H1 (cell line): Measurements from ENCODE around the gene PCDHB3. TPM values are rescaled to one million over a fixed set of nuclear protein-coding genes. Genes with fewer than 3 reads are reported as not detected.

Experiments
- EZH2 ChIP-seq: fragments of 200-600 bp; sonication (generic); IDR thresholded peaks from 2 replicates; pipeline ENCODE4 v1.7.1; 2012; ENCODE audit warnings: low read depth, mild to moderate bottlenecking, moderate library complexity, low read length, inconsistent platforms; ENCODE audit not compliant: severe bottlenecking
- GABPA ChIP-seq: IDR thresholded peaks from 2 replicates; pipeline ENCODE4 v1.6.1; 2011; ENCODE audit warnings: mild to moderate bottlenecking, low read length, moderate library complexity, borderline replicate concordance; ENCODE audit not compliant: insufficient read depth
- HDAC6 ChIP-seq: IDR thresholded peaks from one replicate; pipeline ENCODE4 v1.7.1; 2012; ENCODE audit warnings: low read depth, mild to moderate bottlenecking, inconsistent platforms, low read length, moderate library complexity
- KDM4A ChIP-seq: IDR thresholded peaks from one replicate; pipeline ENCODE4 v1.7.1; 2012; ENCODE audit warnings: low read depth, mild to moderate bottlenecking, moderate library complexity, low read length, inconsistent platforms; ENCODE audit not compliant: severe bottlenecking
- RBBP5 ChIP-seq: IDR thresholded peaks from 2 replicates; pipeline ENCODE4 v1.7.1; 2012; ENCODE audit warnings: low read depth, mild to moderate bottlenecking, inconsistent platforms, low read length, moderate library complexity, borderline replicate concordance
- SUZ12 ChIP-seq: fragments of 200-600 bp; sonication (generic); IDR thresholded peaks from 2 replicates; pipeline ENCODE4 v1.6.1; 2012; ENCODE audit warnings: mild to moderate bottlenecking, inconsistent platforms, low read length, moderate library complexity, mixed read lengths
- polyA plus RNA-seq, 7 experiments: library from polyadenylated mRNA; depleted of rRNA in 3 of 7; stranded (reverse) in 5 of 7; unstranded in 2 of 7; fragments of >200 nt in 5 of 7; fragments of 200-250 nt in 2 of 7; gene quantifications; 1 replicate in 5 of 7; 2 replicates in 1 of 7; 4 replicates in 1 of 7; pipeline versions ENCODE4 v1.2.1 to v1.2.3, GENCODE V29; 2011 to 2013; ENCODE audit warnings: missing spikeins in 2 of 7, mixed read lengths in 2 of 7
- total RNA-seq: library from RNA; stranded (reverse); fragmentation: NEBNext Ultra II Directional; extraction: Animal tissue kit (Norgen Biotek cat#: 25700); gene quantifications from 2 replicates; pipeline ENCODE4 v1.2.1, GENCODE V29; 2021
- TF ChIP-seq, protein P1 (sequence below): fragments of 300-600 bp; sonication (generic); IDR thresholded peaks from 2 replicates; pipeline ENCODE4 v1.7.1; 2012; ENCODE audit warnings: low read length, moderate library complexity, mild to moderate bottlenecking, inconsistent platforms; ENCODE audit not compliant: insufficient replicate concordance
- TF ChIP-seq, protein P2 (sequence below): IDR thresholded peaks from 2 replicates; pipeline ENCODE4 v1.6.1; 2012; ENCODE audit warnings: inconsistent platforms

The PCDHB3 gene
- total and polyA plus RNA-seq, 2 of the 8 experiments (the other 6 are each of a cell fraction or from before 2014, with no cell fraction given) = 1.6 to 3.4 TPM

DNA sequence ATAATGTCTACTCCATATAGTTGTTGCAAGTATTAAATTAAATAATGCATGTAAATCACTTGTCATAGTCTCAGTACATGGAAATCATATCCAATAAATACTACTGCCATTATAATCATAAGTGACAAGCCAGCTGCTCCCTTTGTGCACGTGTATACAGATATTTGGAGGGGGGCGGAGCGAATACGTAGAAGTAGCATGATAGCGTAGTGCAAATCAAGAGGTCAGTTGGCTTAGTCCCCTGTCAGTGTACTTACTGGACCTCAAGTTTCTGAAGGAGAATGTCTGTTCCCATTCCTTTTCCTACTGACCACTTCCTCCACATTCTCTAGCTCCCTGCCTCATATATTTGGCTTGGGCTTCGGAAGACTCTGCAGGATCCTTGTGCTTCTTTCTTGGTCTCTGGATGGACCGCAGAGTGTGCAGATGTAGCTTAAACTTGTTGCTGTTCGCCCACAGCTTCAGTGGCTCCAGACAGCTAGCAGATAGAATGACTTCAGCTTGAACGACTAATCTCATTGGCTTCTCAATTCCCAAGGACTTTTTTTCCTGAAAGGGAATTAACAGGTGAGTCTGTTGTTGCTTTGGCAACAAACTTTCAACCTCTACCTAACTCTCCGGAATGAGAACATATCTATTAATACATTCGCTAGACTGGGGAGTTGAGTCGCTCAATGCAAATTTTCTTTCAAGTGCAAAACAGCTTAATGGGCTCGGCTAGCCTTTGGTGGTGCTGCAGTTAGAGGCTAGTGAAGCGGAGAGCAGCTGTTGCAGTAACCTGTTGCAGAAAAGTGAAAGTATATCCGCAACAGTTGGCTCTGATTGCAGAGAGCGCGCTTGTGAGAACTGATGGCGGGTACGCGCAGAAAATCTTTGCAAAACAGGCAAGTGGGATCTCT, 49.4 kb upstream of the PCDHB3 start, which contains the start of gene PCDHB1 (continued):
- TF ChIP-seq, protein P1, sequence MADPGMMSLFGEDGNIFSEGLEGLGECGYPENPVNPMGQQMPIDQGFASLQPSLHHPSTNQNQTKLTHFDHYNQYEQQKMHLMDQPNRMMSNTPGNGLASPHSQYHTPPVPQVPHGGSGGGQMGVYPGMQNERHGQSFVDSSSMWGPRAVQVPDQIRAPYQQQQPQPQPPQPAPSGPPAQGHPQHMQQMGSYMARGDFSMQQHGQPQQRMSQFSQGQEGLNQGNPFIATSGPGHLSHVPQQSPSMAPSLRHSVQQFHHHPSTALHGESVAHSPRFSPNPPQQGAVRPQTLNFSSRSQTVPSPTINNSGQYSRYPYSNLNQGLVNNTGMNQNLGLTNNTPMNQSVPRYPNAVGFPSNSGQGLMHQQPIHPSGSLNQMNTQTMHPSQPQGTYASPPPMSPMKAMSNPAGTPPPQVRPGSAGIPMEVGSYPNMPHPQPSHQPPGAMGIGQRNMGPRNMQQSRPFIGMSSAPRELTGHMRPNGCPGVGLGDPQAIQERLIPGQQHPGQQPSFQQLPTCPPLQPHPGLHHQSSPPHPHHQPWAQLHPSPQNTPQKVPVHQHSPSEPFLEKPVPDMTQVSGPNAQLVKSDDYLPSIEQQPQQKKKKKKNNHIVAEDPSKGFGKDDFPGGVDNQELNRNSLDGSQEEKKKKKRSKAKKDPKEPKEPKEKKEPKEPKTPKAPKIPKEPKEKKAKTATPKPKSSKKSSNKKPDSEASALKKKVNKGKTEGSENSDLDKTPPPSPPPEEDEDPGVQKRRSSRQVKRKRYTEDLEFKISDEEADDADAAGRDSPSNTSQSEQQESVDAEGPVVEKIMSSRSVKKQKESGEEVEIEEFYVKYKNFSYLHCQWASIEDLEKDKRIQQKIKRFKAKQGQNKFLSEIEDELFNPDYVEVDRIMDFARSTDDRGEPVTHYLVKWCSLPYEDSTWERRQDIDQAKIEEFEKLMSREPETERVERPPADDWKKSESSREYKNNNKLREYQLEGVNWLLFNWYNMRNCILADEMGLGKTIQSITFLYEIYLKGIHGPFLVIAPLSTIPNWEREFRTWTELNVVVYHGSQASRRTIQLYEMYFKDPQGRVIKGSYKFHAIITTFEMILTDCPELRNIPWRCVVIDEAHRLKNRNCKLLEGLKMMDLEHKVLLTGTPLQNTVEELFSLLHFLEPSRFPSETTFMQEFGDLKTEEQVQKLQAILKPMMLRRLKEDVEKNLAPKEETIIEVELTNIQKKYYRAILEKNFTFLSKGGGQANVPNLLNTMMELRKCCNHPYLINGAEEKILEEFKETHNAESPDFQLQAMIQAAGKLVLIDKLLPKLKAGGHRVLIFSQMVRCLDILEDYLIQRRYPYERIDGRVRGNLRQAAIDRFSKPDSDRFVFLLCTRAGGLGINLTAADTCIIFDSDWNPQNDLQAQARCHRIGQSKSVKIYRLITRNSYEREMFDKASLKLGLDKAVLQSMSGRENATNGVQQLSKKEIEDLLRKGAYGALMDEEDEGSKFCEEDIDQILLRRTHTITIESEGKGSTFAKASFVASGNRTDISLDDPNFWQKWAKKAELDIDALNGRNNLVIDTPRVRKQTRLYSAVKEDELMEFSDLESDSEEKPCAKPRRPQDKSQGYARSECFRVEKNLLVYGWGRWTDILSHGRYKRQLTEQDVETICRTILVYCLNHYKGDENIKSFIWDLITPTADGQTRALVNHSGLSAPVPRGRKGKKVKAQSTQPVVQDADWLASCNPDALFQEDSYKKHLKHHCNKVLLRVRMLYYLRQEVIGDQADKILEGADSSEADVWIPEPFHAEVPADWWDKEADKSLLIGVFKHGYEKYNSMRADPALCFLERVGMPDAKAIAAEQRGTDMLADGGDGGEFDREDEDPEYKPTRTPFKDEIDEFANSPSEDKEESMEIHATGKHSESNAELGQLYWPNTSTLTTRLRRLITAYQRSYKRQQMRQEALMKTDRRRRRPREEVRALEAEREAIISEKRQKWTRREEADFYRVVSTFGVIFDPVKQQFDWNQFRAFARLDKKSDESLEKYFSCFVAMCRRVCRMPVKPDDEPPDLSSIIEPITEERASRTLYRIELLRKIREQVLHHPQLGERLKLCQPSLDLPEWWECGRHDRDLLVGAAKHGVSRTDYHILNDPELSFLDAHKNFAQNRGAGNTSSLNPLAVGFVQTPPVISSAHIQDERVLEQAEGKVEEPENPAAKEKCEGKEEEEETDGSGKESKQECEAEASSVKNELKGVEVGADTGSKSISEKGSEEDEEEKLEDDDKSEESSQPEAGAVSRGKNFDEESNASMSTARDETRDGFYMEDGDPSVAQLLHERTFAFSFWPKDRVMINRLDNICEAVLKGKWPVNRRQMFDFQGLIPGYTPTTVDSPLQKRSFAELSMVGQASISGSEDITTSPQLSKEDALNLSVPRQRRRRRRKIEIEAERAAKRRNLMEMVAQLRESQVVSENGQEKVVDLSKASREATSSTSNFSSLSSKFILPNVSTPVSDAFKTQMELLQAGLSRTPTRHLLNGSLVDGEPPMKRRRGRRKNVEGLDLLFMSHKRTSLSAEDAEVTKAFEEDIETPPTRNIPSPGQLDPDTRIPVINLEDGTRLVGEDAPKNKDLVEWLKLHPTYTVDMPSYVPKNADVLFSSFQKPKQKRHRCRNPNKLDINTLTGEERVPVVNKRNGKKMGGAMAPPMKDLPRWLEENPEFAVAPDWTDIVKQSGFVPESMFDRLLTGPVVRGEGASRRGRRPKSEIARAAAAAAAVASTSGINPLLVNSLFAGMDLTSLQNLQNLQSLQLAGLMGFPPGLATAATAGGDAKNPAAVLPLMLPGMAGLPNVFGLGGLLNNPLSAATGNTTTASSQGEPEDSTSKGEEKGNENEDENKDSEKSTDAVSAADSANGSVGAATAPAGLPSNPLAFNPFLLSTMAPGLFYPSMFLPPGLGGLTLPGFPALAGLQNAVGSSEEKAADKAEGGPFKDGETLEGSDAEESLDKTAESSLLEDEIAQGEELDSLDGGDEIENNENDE = no peak
- TF ChIP-seq GABPA = no peak
- no peak for TF ChIP-seq KDM4A
- TF ChIP-seq SUZ12 = no peak; the same call in 1 of the 2 replicates
- TF ChIP-seq, protein P2, sequence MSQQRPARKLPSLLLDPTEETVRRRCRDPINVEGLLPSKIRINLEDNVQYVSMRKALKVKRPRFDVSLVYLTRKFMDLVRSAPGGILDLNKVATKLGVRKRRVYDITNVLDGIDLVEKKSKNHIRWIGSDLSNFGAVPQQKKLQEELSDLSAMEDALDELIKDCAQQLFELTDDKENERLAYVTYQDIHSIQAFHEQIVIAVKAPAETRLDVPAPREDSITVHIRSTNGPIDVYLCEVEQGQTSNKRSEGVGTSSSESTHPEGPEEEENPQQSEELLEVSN = no peak
- peak; percentile 39 for TF ChIP-seq EZH2
- no peak for TF ChIP-seq HDAC6
- TF ChIP-seq RBBP5 = no peak; the same call in 1 of the 2 replicates
